Right lobe of liver (tissue), 6 donors: ENCODE results near the gene KLHL22. TPM values are rescaled to one million over a fixed set of nuclear protein-coding genes. Genes with fewer than 3 reads are reported as not detected.

ENCODE experiments used
- ATAC-seq, 4 donors: fragments of 200-7000 bp; cut with Tn5 transposase; one replicate each; pipeline ENCODE4 v1.9.1; 2020; ENCODE audit warnings: mild to moderate bottlenecking in 4 of 4, moderate library complexity in 4 of 4
- DNase-seq, 3 donors: peaks; one replicate each; pipeline ENCODE4 v3.0.0-alpha.2; 2020
- H3K27ac ChIP-seq, 3 donors: fragments of 200-600 bp; one replicate each; pipeline ENCODE4 v1.8.0; 2022
- H3K27me3 ChIP-seq, 2 donors: fragments of 200-600 bp; one replicate each; pipeline ENCODE4 v1.8.0; 2022
- H3K36me3 ChIP-seq, 4 donors: fragments of 200-600 bp; sonication (generic) in 1 of 4; one replicate each; pipeline versions ENCODE4 v1.5.1 to v1.8.0; 2017 to 2022; ENCODE audit warnings: control low read depth in 1 of 4
- H3K4me1 ChIP-seq, 4 donors: fragments of 200-600 bp; sonication (generic) in 1 of 4; one replicate each; pipeline versions ENCODE4 v1.5.1 to v1.8.0; 2017 to 2022; ENCODE audit warnings: control low read depth in 1 of 4
- H3K4me3 ChIP-seq, 3 donors: fragments of 200-600 bp; one replicate each; pipeline ENCODE4 v1.8.0; 2022
- H3K9me3 ChIP-seq, 4 donors: fragments of 200-600 bp; sonication (generic) in 1 of 4; one replicate each; pipeline versions ENCODE4 v1.5.1 to v1.8.0; 2017 to 2022; ENCODE audit warnings: control low read depth in 1 of 4
- CTCF ChIP-seq, 4 donors: fragments of 200-600 bp in 3 of 4; fragments of 450-650 bp in 1 of 4; IDR thresholded peaks; one replicate each; pipeline versions ENCODE4 v1.5.1 to v1.8.0; 2016 to 2022; ENCODE audit warnings: antibody characterized with exemption in 4 of 4, mild to moderate bottlenecking in 2 of 4
- POLR2A ChIP-seq: fragments of 450-650 bp; IDR thresholded peaks from one replicate; pipeline ENCODE4 v1.6.1; 2017; ENCODE audit warnings: antibody characterized with exemption, mild to moderate bottlenecking
- WGBS: methylation state at CpG from one replicate; pipeline ENCODE4 v1.1.6; 2018; ENCODE audit warnings: low coverage, low lambda C conversion rate; ENCODE audit not compliant: insufficient coverage; ENCODE audit errors: missing lambda C conversion rate; 5-methylcytosine and 5-hydroxymethylcytosine counted together
- intact Hi-C, 2 donors: fragments of 100-400 bp; cut with DNase I; formaldehyde crosslinking; loops; one replicate each; pipeline versions ENCODE4 v1.11.2 to v1.14.1; 2022
- total RNA-seq, 6 experiments: library from RNA; depleted of rRNA in 2 of 6; stranded (reverse); fragments of >200 nt in 2 of 6; fragmentation: NEBNext Ultra II Directional in 3 of 6; extraction: Animal tissue kit (Norgen Biotek cat#: 25700) in 3 of 6; gene quantifications; one replicate each; pipeline versions ENCODE4 v1.1.0 to v1.2.4, GENCODE V29; 2016 to 2023
- donor health status: DM: no; HTN: yes; CAD: no.
- donor health status: DM: no; HTN: no; CAD: no.
- donor health status: DM: no; HTN: no; CAD: no.
- donor health status: DM: no; HTN: yes; CAD: no.
- donor health status: DM: no; HTN: yes; CAD: no.

KLHL22 gene
- total RNA-seq, 6 experiments from 2014 or later, result 9.0 to 14.2 (median 10.2) TPM

GRCh38 chr22:20404881-20405280, 90.7 kb downstream of the KLHL22 start:
- no peaks in the 10 kb centered on the region for H3K9me3 ChIP-seq
- ATAC-seq, result no peak
- intact Hi-C loops, result no loop called here
- DNase-seq, result peak in 1 of 3 donors; percentile 24
- peaks cover 0 to 7% (median 3%) of the 10 kb centered on the region in 4 donors for H3K4me1 ChIP-seq
- H3K27ac ChIP-seq, result no peak overlapping the region
- TF ChIP-seq CTCF (IDR thresholded peaks at IDR 0.05) (no peak), POLR2A (no peak)
- peaks cover 0 to 11% (median 0%) of the 10 kb centered on the region in 4 donors for H3K36me3 ChIP-seq
- H3K27me3 ChIP-seq, result no peaks in the 10 kb centered on the region
- H3K4me3 ChIP-seq, result no peak overlapping the region
- WGBS, result 98% methylated on average over 10 of the region's 18 CpGs

- TF ChIP-seq CTCF (IDR thresholded peaks at IDR 0.05), result no peak
- no peak for TF ChIP-seq POLR2A
- Histone ChIP-seq H3K4me3 (no peak overlapping the region), H3K27me3 (no peaks in the 10 kb centered on the region), H3K27ac (no peak overlapping the region), H3K36me3 (peaks cover 0 to 11% (median 0%) of the 10 kb centered on the region in 4 donors), H3K9me3 (no peaks in the 10 kb centered on the region), H3K4me1 (peaks cover 0 to 13% (median 4%) of the 10 kb centered on the region in 4 donors)
- peak in 1 of 3 donors; percentile 54 for DNase-seq
- WGBS, result 93% methylated on average over 4 of the region's 6 CpGs
- intact Hi-C loops, result no loop called here
- no peak for ATAC-seq
Observed at GRCh38 chr22:20403779-20404140, 91.8 kb downstream of the KLHL22 start.

- ATAC-seq, result peak; percentile 91 to 97 (median 96)
- TF ChIP-seq CTCF (IDR thresholded peaks at IDR 0.05), result no peak
- TF ChIP-seq POLR2A, result no peak
- Histone ChIP-seq H3K27ac (no peak overlapping the region), H3K4me1 (peaks cover 0 to 13% (median 4%) of the 10 kb centered on the region in 4 donors), H3K27me3 (no peaks in the 10 kb centered on the region), H3K36me3 (peaks cover 0 to 11% (median 0%) of the 10 kb centered on the region in 4 donors), H3K4me3 (no peak overlapping the region), H3K9me3 (no peaks in the 10 kb centered on the region)
- intact Hi-C loops, result no loop called here
- DNase-seq, result peak in 2 of 3 donors; percentile 68 to 85
- 80% methylated on average over 1 of the region's 9 CpGs for WGBS
Observed at GRCh38 chr22:20402960-20403778, 92.4 kb downstream of the KLHL22 start.

- WGBS, result 100% methylated on average over 3 of the region's 13 CpGs
- no peaks in the 10 kb centered on the region for H3K27me3 ChIP-seq
- H3K4me1 ChIP-seq, result peaks cover 0 to 13% (median 4%) of the 10 kb centered on the region in 4 donors
- TF ChIP-seq CTCF (IDR thresholded peaks at IDR 0.05), result no peak
- no peak for TF ChIP-seq POLR2A
- DNase-seq, result peak in 1 of 3 donors; percentile 33
- intact Hi-C loops, result no loop called here
- peaks cover 0 to 11% (median 0%) of the 10 kb centered on the region in 4 donors for H3K36me3 ChIP-seq
- no peaks in the 10 kb centered on the region for H3K9me3 ChIP-seq
- no peak overlapping the region for H3K4me3 ChIP-seq
- no peak for ATAC-seq
- H3K27ac ChIP-seq, result no peak overlapping the region
Observed at GRCh38 chr22:20401376-20402014, 94.1 kb downstream of the KLHL22 start.
